A549 (cell line): Measurements from ENCODE around the gene PLPPR3. TPM values are rescaled to one million over a fixed set of nuclear protein-coding genes. Genes with fewer than 3 reads are reported as not detected.
A peak's percentile ranks its signal among the peaks of the same experiment; 100 is the strongest.

Source experiments
- ATAC-seq, 2 experiments: fragments of 200-7000 bp in 1 of 2; fragments of >200 bp in 1 of 2; cut with Nextera tagmentation in 1 of 2; cut with Tn5 transposase in 1 of 2; 3 replicates each; pipeline versions ENCODE4 v1.8.0 to v1.9.1; 2018 to 2020; ENCODE audit warnings: mild to moderate bottlenecking in 1 of 2, moderate library complexity in 1 of 2
- CTCF ChIA-PET: fragments of 300-600 bp; sonication (Branson Sonifier 250); formaldehyde crosslinking; extraction: SDS; loops from one replicate; lab custom pipeline; 2021; ENCODE audit warnings: antibody characterized with exemption, inconsistent platforms; lab: Yijun Ruan, JAX
- POLR2A ChIA-PET: fragments of 350-600 bp; formaldehyde crosslinking; extraction: SDS; loops from one replicate; lab custom pipeline; 2021; ENCODE audit warnings: antibody characterized with exemption, inconsistent platforms; lab: Yijun Ruan, JAX
- DNase-seq, 2 experiments: peaks; one replicate each; pipeline versions ENCODE4 v3.0.0 to v3.0.0-alpha.2; 2011 to 2016; ENCODE audit warnings: low read depth in 1 of 2, low spot score in 1 of 2
- FAIRE-seq: peaks from 2 replicates; lab custom pipeline; 2011; peaks lifted over from hg19 to GRCh38; lab: Jason Lieb, UNC
- H3K27ac ChIP-seq, 2 experiments: fragments of >200 bp; sonication (Bioruptor Twin); formaldehyde crosslinking; 3 replicates each; pipeline ENCODE4 v1.5.1; 2016 to 2017
- H3K4me1 ChIP-seq: fragments of >200 bp; sonication (Bioruptor Twin); formaldehyde crosslinking; 3 replicates; pipeline ENCODE4 v1.6.1; 2016
- H3K4me2 ChIP-seq: fragments of >200 bp; sonication (Bioruptor Twin); formaldehyde crosslinking; 3 replicates; pipeline ENCODE4 v1.6.1; 2016
- H3K4me3 ChIP-seq: fragments of >200 bp; sonication (Bioruptor Twin); formaldehyde crosslinking; 3 replicates; pipeline ENCODE4 v1.5.1; 2016
- H3K9me3 ChIP-seq: fragments of >200 bp; sonication (Bioruptor Twin); formaldehyde crosslinking; 3 replicates; pipeline ENCODE4 v1.6.1; 2016
- CBX8 ChIP-seq: fragments of 200-600 bp; sonication (generic); IDR thresholded peaks from 2 replicates; pipeline ENCODE4 v1.6.1; 2016
- CHD4 ChIP-seq: fragments of 200-600 bp; sonication (generic); IDR thresholded peaks from 2 replicates; pipeline ENCODE4 v1.6.1; 2016; ENCODE audit warnings: antibody characterized with exemption, mild to moderate bottlenecking, borderline replicate concordance
- EHF ChIP-seq: fragments of 250-450 bp; sonication (Bioruptor Pico); IDR thresholded peaks from 2 replicates; pipeline ENCODE4 v1.5.0; 2020; ENCODE audit warnings: mild to moderate bottlenecking
- EP300 ChIP-seq, 2 experiments: fragments of >200 bp; sonication (Bioruptor Twin); formaldehyde crosslinking; IDR thresholded peaks; 2 replicates in 1 of 2; 3 replicates in 1 of 2; pipeline ENCODE4 v1.6.1; 2016 to 2017
- ESRRA ChIP-seq: fragments of 150-350 bp; IDR thresholded peaks from 2 replicates; pipeline ENCODE4 v1.6.1; 2014; ENCODE audit warnings: mild to moderate bottlenecking, low read length, borderline replicate concordance
- FOXS1 ChIP-seq: fragments of 250-450 bp; sonication (Bioruptor Pico); IDR thresholded peaks from 2 replicates; pipeline ENCODE4 v1.5.0; 2020; ENCODE audit warnings: mild to moderate bottlenecking, moderate library complexity
- GATA3 ChIP-seq: IDR thresholded peaks from 2 replicates; pipeline ENCODE4 v1.6.1; 2012; ENCODE audit warnings: borderline replicate concordance
- HOXB5 ChIP-seq: fragments of 250-450 bp; sonication (Bioruptor Pico); IDR thresholded peaks from 2 replicates; pipeline ENCODE4 v1.5.0; 2020; ENCODE audit warnings: mild to moderate bottlenecking, moderate library complexity
- JUNB ChIP-seq: fragments of >200 bp; sonication (Bioruptor Twin); formaldehyde crosslinking; IDR thresholded peaks from 2 replicates; pipeline ENCODE4 v1.6.1; 2016
- MAFK ChIP-seq: fragments of 450-650 bp; IDR thresholded peaks from 2 replicates; pipeline ENCODE4 v1.6.1; 2014; ENCODE audit not compliant: partially characterized antibody
- POLR2A ChIP-seq: IDR thresholded peaks from 2 replicates; pipeline ENCODE4 v1.6.1; 2012; ENCODE audit warnings: mild to moderate bottlenecking, low read length
- RAD21 ChIP-seq, 2 experiments: fragments of >200 bp in 1 of 2; sonication (Bioruptor Twin) in 1 of 2; formaldehyde crosslinking in 1 of 2; IDR thresholded peaks in 1 of 2; conservative IDR thresholded peaks in 1 of 2; 2 replicates in 1 of 2; 3 replicates in 1 of 2; pipeline ENCODE4 v1.6.1; 2012 to 2018; ENCODE audit warnings: inconsistent platforms in 1 of 2
- TP53 ChIP-seq: fragments of 250-450 bp; sonication (Bioruptor Pico); IDR thresholded peaks from 2 replicates; pipeline ENCODE4 v1.5.0; 2021; ENCODE audit warnings: mild to moderate bottlenecking, moderate library complexity
- ZC3H11A ChIP-seq: fragments of 450-650 bp; IDR thresholded peaks from 2 replicates; pipeline ENCODE4 v1.6.1; 2014; ENCODE audit warnings: antibody characterized with exemption, mild to moderate bottlenecking
- WGBS: methylation state at CpG from one replicate; pipeline ENCODE4 v1.1.6; 2017; ENCODE audit errors: missing lambda C conversion rate; 5-methylcytosine and 5-hydroxymethylcytosine counted together
- polyA plus RNA-seq, 4 experiments: library from polyadenylated mRNA; depleted of rRNA in 3 of 4; stranded (reverse); fragments of >200 nt; fragmentation: RNase III in 1 of 4; extraction: RNeasy Plus Mini Kit Qiagen cat#74134 plus additional on column Dnase treatment in 1 of 4; gene quantifications; 2 replicates in 3 of 4; 3 replicates in 1 of 4; pipeline ENCODE4 v1.2.3, GENCODE V29; 2011 to 2017
- TF ChIP-seq, protein P1 (sequence below): fragments of 250-450 bp; sonication (Bioruptor Pico); IDR thresholded peaks from 2 replicates; pipeline ENCODE4 v1.5.0; 2020; ENCODE audit warnings: low read depth, mild to moderate bottlenecking, moderate library complexity
- TF ChIP-seq, protein P2 (sequence below): IDR thresholded peaks from 2 replicates; pipeline ENCODE4 v1.6.1; 2012

The PLPPR3 gene
- polyA plus RNA-seq, 2 of the 4 experiments (the other 2 are of a cell fraction) = 2.6 to 3.7 TPM

DNA sequence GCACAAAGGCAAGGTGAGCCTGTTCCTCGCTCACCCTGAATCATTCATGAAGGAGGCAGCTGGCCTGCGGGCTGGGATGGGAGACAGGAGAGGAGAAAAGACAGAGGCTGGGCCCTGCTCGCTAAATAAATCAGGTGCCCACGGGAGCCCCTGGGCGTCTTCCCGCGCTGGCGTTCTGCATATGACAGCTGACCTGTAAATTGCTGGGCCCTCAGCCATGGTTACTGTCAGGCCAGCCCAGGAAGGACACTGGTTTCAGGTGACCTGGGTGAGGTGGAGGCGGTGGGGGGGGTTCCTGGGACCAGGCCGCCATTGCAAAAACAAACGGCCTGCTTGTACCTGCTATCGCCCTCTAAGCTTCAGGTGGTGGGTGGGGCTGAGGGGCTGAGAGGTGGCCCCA lies 27.9 kb downstream of the PLPPR3 start:
- no peak for ATAC-seq
- Histone ChIP-seq H3K9me3 (no peaks in the 10 kb centered on the region), H3K4me3 (no peak overlapping the region), H3K4me2 (no peak overlapping the region), H3K27ac (peak overlapping the region in 1 of 2 experiments; percentile 37; a peak in 3 of 6 replicates), H3K4me1 (peaks cover 34% of the 10 kb centered on the region)
- TF ChIP-seq ZC3H11A (no peak), CHD4 (no peak), ESRRA (no peak), POLR2A (no peak), JUNB (no peak), GATA3 (no peak), EHF (CRISPR knock-in tag) (no peak), MAFK (no peak), RAD21 (conservative IDR thresholded peaks at IDR 0.05 in 1 of 2, IDR thresholded peaks at IDR 0.05 in 1 of 2) (no peak)
- TF ChIP-seq, protein P1, sequence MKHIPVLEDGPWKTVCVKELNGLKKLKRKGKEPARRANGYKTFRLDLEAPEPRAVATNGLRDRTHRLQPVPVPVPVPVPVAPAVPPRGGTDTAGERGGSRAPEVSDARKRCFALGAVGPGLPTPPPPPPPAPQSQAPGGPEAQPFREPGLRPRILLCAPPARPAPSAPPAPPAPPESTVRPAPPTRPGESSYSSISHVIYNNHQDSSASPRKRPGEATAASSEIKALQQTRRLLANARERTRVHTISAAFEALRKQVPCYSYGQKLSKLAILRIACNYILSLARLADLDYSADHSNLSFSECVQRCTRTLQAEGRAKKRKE (CRISPR knock-in tag) = no peak
- CTCF ChIA-PET = no interaction called here
- FAIRE-seq = no peak
- 94% methylated on average over 12 of the region's 12 CpGs for WGBS
- no peak for DNase-seq
- POLR2A ChIA-PET = no interaction called here

DNA sequence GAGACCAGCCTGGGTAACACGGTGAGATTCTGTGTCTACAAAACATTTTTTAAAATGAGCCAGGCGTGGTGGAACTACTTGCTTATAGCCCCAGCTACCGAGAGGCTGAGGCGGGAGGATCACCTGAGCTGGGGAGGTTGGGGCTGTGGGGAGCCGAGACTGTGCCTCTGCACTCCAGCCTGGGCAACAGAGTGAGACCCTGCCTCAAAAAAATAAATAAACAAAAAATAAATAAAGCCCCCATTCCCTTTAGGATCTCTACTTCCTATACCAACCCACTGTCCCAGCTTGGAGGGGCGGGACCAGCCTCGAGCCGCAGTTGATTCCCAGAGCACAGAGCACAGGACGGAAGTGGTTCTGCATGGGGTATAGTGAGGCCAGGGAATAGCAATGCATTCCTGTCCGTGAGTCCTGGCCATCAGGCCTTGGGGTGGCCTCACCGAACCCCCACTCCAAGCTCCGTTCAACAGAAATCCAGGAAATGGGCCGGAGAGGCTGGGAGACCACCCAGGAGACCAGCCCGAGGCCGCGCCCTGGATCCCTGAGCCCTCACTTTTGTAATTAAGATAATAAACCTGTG lies 29.4 kb downstream of the PLPPR3 start:
- no peak for ATAC-seq
- ChIA-PET CTCF (no interaction called here), POLR2A (no interaction called here)
- Histone ChIP-seq H3K4me3 (no peak overlapping the region), H3K4me1 (peaks cover 36% of the 10 kb centered on the region), H3K9me3 (no peaks in the 10 kb centered on the region), H3K27ac (peak overlapping the region; percentile 63 to 93), H3K4me2 (peak overlapping the region; percentile 53)
- FAIRE-seq = no peak
- DNase-seq = no peak
- TF ChIP-seq, protein P2, sequence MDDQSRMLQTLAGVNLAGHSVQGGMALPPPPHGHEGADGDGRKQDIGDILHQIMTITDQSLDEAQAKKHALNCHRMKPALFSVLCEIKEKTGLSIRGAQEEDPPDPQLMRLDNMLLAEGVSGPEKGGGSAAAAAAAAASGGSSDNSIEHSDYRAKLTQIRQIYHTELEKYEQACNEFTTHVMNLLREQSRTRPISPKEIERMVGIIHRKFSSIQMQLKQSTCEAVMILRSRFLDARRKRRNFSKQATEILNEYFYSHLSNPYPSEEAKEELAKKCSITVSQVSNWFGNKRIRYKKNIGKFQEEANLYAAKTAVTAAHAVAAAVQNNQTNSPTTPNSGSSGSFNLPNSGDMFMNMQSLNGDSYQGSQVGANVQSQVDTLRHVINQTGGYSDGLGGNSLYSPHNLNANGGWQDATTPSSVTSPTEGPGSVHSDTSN = no peak
- no peak for TF ChIP-seq HOXB5 (CRISPR knock-in tag)
- 65% methylated on average over 16 of the region's 16 CpGs for WGBS

DNA sequence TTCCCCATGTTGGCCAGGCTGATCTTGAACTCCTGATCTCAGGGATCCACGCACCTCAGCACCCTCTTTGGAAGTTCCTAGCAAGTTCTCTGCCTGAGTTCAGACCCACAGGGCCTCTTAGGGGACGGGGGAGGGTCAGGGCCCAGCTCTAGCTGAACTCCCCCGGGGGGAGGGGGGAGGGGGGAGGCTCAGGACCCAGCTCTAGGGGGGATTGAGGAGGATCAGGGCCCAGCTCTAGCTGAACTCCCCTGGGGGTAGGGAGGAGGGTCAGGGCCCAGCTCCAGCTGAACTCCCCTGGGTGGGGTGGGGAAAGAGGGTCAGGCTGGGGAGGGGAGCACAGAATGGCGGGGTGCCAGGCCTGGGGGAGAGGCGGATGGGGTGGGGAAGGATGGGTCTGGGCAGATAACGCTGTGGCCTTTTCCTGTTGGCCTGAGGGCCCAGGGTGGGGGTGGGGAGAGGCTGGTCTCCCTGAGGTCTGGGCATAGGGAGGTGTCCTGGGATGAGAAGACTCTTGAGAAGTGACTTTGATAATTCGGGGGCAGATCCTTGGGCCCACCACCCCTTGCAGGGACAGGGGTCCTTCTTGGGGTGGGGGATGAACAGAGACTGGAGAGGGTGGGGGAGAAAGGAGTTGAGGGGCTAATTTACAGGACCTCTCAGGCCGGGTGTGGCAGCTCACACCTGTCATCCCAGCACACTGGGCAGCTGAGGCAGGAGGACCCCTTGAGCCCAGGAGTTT lies 30.0 kb downstream of the PLPPR3 start:
- TF ChIP-seq CBX8 (no peak), EP300 (IDR thresholded peaks at IDR 0.05) (0 out of 5 replicates have a peak, but pooled peaks of 1 of the 2 experiments have one; percentile 9)
- peaks cover 36% of the 10 kb centered on the region for H3K4me1 ChIP-seq
- H3K4me3 ChIP-seq = no peak overlapping the region
- H3K4me2 ChIP-seq = peak overlapping the region; percentile 53
- ChIA-PET CTCF (interaction anchor here (0.6 to 0.8 kb wide), 2 partner anchors 18 to 21 kb away, joined by 3 read pairs; no protein-coding TSS in a partner anchor), POLR2A (no interaction called here)
- peak; percentile 44 to 45; a peak in 5 of 6 replicates for ATAC-seq
- peak in 1 of 2 experiments; percentile 52 for DNase-seq
- WGBS = 89% methylated on average over 1 of the region's 8 CpGs
- FAIRE-seq = no peak
- H3K27ac ChIP-seq = peak overlapping the region; percentile 63 to 93
- H3K9me3 ChIP-seq = no peaks in the 10 kb centered on the region

DNA sequence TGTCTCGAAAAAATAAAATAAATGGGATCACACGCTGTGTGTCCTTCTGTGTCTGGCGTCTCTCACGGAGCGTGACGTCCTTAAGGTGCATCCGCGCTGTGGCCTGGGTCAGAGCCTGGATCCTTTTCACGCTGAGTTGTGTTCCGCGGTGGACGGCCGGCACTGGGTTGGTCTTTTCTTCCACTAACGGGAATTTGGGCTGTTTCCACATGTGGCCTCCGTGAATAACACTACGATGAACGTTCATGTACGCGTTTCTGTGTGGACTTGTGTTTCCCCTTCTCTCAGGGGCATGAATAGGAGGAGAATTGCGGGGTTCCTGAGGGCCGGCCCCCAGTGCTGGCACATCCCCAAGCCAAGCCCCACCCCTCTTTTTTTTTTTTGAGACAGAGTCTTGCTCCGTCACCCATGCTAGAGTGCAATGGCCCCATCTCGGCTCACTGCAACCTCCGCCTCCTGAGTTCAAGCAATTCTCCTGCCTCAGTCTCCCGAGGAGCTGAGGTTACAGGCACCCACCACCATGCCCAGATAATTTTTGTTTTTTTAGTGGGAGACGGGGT lies 30.7 kb downstream of the PLPPR3 start:
- Histone ChIP-seq H3K4me2 (peak overlapping the region; percentile 53), H3K4me1 (peaks cover 32% of the 10 kb centered on the region), H3K4me3 (no peak overlapping the region), H3K27ac (peak overlapping the region; percentile 63 to 93), H3K9me3 (no peaks in the 10 kb centered on the region)
- ATAC-seq = no peak
- CTCF ChIA-PET = interaction anchor here (0.6 to 0.8 kb wide), 2 partner anchors 19 to 20 kb away, joined by 3 read pairs; no protein-coding TSS in a partner anchor
- no peak for FAIRE-seq
- DNase-seq = no peak
- no peak for TF ChIP-seq EP300 (IDR thresholded peaks at IDR 0.05)
- TF ChIP-seq FOXS1 = no peak
- TF ChIP-seq TP53 = no peak
- POLR2A ChIA-PET = no interaction called here
- WGBS = 91% methylated on average over 26 of the region's 26 CpGs
